ENCODE measurements around the gene CIAPIN1. TPM values are rescaled to one million over a fixed set of nuclear protein-coding genes. Genes with fewer than 3 reads are reported as not detected.

CIAPIN1 gene
- total and polyA plus RNA-seq, 2 of the 4 experiments (the other 2 are of a cell fraction): 41.6 to 47.7 TPM

- peaks cover 12% of the 10 kb centered on the region for H3K4me1 ChIP-seq (ENCODE audit: control insufficient read depth, insufficient read depth, low read length)
- H3K14ac ChIP-seq (replicated peaks; ENCODE audit: low read depth, low read length): no peak overlapping the region
- TF ChIP-seq CHD1 (IDR thresholded peaks at IDR 0.05; ENCODE audit: low read depth, low read length) (no peak), CEBPB (IDR thresholded peaks at IDR 0.05; ENCODE audit: low read depth, low read length) (no peak), NFE2L2 (IDR thresholded peaks at IDR 0.05; ENCODE audit: low read depth, low read length) (no peak), RAD21 (IDR thresholded peaks at IDR 0.05; ENCODE audit: low read length) (no peak), BHLHE40 (IDR thresholded peaks at IDR 0.05; ENCODE audit: low read depth, low read length) (no peak), USF2 (IDR thresholded peaks at IDR 0.05; ENCODE audit: low read depth, low read length) (no peak), CTCF (conservative IDR thresholded peaks at IDR 0.05; ENCODE audit: low read depth, low read length) (no peak), ELK1 (IDR thresholded peaks at IDR 0.05; ENCODE audit: borderline replicate concordance, low read depth, low read length) (no peak), POLR2A (IDR thresholded peaks at IDR 0.05; ENCODE audit: low read depth, low read length) (no peak), RFX5 (IDR thresholded peaks at IDR 0.05; ENCODE audit: low read depth, low read length) (no peak), MAFK (IDR thresholded peaks at IDR 0.05; ENCODE audit: low read depth, low read length) (no peak), SMC3 (IDR thresholded peaks at IDR 0.05; ENCODE audit: low read depth, low read length) (no peak), RCOR1 (IDR thresholded peaks at IDR 0.05; ENCODE audit: insufficient replicate concordance, low read length) (no peak), MXI1 (IDR thresholded peaks at IDR 0.05; ENCODE audit: borderline replicate concordance, low read depth, low read length) (no peak)
- H3K79me1 ChIP-seq (ENCODE audit: low read depth in 1 of 2, low read length in 2 of 2): peaks cover 9 to 22% of the 10 kb centered on the region in 2 experiments
- H3K18ac ChIP-seq (ENCODE audit: low read depth, low read length): no peak overlapping the region
- dilution Hi-C loops (cut with HindIII; ENCODE audit: low sequenced_read_pairs, unreplicated experiment): no loop called here
- ATAC-seq (ENCODE audit: low read depth) (no peak), DNase-seq (no peak)
- H2BK5ac ChIP-seq (ENCODE audit: low read depth, low read length, poor library complexity, severe bottlenecking): no peak overlapping the region
- no peaks in the 10 kb centered on the region for H3K27me3 ChIP-seq (ENCODE audit: control insufficient read depth, insufficient read depth, low read length)
- no peak overlapping the region for H4K8ac ChIP-seq (ENCODE audit: low read depth in 2 of 2, low read length in 2 of 2)
- CTCF ChIA-PET: interaction anchor here (0.7 kb wide), 1 partner anchor 20 kb away, joined by 3 read pairs; no protein-coding TSS in a partner anchor
- POLR2A ChIA-PET (ENCODE audit: unreplicated experiment): no interaction called here
- no peaks in the 10 kb centered on the region for H3K9me3 ChIP-seq (ENCODE audit: control insufficient read depth, insufficient read depth, low read length)
- in situ Hi-C loops (cut with MboI; ENCODE audit: low sequenced_read_pairs): no loop called here
- H4K20me1 ChIP-seq (ENCODE audit: insufficient read depth, low read length): 0 out of 2 replicates have a peak, but pooled peaks cover 8% of the 10 kb centered on the region
- H3K56ac ChIP-seq (ENCODE audit: extremely low read depth, insufficient read depth, low read length): no peak overlapping the region
- H2AK9ac ChIP-seq (replicated peaks; ENCODE audit: low read depth, low read length, poor library complexity): no peak overlapping the region
- no peak overlapping the region for H2BK15ac ChIP-seq (ENCODE audit: low read depth, low read length)
- H4K91ac ChIP-seq (ENCODE audit: insufficient read depth, low read depth, low read length): no peak overlapping the region
- H3K9ac ChIP-seq (ENCODE audit: low read depth, low read length): no peak overlapping the region
- no peak overlapping the region for H2AK5ac ChIP-seq (ENCODE audit: low read depth, low read length)
- H4K5ac ChIP-seq (ENCODE audit: low read depth, low read length): no peak overlapping the region
- no peaks in the 10 kb centered on the region for H3K9me1 ChIP-seq (ENCODE audit: insufficient read depth, low read length)
- no peak overlapping the region for H3K27ac ChIP-seq (ENCODE audit: insufficient read depth, low read length)
- H2BK20ac ChIP-seq (ENCODE audit: low read depth, low read length): no peak overlapping the region
- no peak overlapping the region for H2BK120ac ChIP-seq (ENCODE audit: low read depth, low read length)
- no peak overlapping the region for H3K4ac ChIP-seq (ENCODE audit: low read depth, low read length)
- no peak overlapping the region for H3K4me2 ChIP-seq (ENCODE audit: low read depth, low read length)
- no peak overlapping the region for H3K23ac ChIP-seq (ENCODE audit: low read depth, low read length)
- peak overlapping the region; percentile 38 for H2AFZ ChIP-seq (replicated peaks; ENCODE audit: low read length, poor library complexity)
- BruUV-seq (replicated peaks): no TSS peak
- intact Hi-C loops (cut with micrococcal nuclease): no loop called here
- H3K4me3 ChIP-seq (ENCODE audit: insufficient read depth, low read depth, low read length): no peak overlapping the region
- 89% methylated on average over 16 of the region's 30 CpGs; no CpG with 5 or more reads in 1 of the 2 experiments for WGBS, 2 experiments (ENCODE audit: extremely low coverage in 2 of 2, insufficient read length in 1 of 2)
- H3K36me3 ChIP-seq (ENCODE audit: control insufficient read depth, insufficient read depth, low read length): peaks cover 34% of the 10 kb centered on the region
Observed at GRCh38 chr16:57474671-57475661, 27.8 kb upstream of the CIAPIN1 start.
